ENCODE results near the gene TEP1.

TEP1 gene

DNA sequence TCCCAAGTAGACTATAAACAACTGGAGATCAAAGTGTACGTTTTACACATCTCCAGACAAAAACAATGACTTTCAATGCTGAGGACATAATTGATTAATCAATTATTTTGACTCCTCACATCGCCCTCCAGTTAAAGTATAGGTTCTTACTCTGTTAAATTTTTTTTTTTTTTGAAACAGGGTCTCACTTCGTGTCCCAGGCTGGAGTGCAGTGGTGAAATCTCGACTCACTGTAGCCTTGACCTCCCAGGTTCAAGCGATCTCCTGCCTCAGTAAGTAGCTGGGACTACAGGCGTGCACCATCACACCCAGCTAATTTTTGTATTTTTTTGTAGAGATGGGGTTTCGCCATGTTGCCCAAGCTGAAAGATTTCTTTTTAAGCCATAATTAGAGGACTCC lies 79.3 kb downstream of the TEP1 start:
- DNase-seq, result no peak

GRCh38 chr14:20333494-20333841 lies 79.8 kb downstream of the TEP1 start:
- DNase-seq, result no peak

DNA sequence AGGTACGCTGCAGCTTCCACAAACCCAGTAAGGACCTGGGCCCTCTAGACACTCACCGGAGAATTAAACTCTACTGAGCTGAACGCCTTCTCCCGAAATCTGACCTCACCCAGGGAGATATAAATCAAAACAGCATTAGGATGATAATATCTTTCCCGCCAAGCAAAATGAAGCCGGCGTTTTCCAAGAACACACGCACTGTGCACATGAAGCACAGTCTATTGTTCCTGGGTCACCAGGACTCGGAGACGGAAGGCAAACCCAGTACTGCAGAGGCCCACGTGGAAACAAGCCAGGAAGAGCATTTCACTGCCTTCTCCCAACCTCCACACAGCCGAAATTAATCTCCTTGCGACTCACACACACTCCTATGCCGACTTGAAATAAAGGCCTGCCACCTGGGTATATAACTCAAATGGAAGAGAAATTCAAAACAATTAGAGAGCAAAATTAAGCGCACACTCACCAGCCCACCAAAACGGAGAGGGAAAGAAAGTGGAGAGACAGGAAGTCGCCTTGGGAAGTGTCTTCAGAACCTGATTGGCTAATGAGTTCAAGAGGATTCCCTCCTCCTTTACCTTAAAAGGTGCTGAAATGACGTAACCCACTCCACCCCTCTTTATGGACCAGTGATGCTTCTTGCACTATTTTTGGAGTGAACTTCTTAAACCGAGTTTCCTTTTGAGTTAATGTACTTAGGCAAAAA lies 80.4 kb downstream of the TEP1 start, which contains the start of gene CCNB1IP1:
Gene CCNB1IP1, minus strand, starts transcription at position 492 of the 706 bp plus-strand sequence. CDS start 16,756 bp downstream, outside the sequence.
- peak; percentile 82 for DNase-seq

DNA sequence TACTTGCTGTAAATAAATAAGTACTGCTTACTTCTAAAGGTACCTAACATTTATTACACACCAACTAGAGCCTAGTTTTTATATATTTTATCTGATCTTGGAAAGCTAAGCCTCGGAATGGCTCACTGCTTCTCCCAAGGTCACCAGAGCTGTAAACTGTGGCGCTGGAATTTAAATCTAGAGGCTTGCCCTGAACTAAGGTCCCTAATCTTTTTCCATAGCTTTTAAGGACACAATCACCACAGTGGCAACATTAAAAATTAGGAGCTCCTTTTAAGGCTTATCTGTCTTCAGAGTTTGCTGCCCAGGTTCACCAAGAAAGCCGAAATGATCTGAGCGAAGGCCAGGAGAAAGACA lies 80.9 kb downstream of the TEP1 start:
- no peak for DNase-seq

DNA sequence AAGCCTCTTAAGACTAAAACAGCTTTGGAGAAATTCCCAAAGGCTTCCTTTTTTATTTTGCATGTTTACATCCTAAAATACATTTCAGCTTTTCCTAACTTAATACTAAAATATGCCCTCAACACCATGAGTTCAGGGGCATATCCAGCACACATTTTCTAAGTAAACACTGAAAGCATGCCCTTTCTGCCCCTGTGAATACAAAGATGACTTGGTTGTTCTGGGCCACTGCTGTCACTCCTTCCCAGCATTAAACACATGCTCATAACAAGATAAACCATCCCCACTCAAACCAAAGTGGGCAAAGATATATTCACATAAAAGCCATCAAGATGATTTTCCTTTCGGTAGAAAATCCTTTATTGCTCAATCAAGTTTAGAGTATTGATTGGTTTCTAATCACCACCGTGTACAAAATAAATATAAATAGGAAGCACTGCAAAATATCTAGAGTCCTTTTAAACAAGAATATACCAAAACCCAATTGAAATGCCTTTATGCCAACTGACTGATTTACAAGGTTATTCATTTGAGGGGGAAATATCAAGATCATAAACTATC lies 82.2 kb downstream of the TEP1 start:
- DNase-seq, result no peak

DNA sequence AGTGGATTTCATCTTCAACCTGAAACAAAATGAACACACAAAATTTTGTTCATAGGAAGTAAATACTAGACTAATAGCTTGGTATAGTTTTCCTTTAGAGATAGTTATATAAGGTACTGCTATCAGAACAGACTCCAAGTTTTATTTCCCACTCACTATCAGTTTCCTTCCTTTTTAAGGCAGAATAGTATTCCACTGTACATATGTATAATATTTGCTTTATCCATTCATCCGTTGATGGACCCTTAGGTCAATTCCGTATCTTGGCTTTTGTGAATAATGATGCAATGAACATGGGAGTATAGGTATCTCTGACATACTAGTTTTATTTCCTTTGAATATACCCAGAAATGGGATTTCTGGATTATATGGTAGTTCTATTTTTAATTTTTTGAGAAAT lies 83.9 kb downstream of the TEP1 start:
- DNase-seq, result no peak

- DNase-seq, result no peak
Observed at GRCh38 chr14:20328705-20329104, 84.6 kb downstream of the TEP1 start.

- peak; percentile 79 for DNase-seq
Observed at GRCh38 chr14:20327005-20327869, 86.1 kb downstream of the TEP1 start.

- no peak for DNase-seq
Observed at GRCh38 chr14:20317720-20318119, 95.6 kb downstream of the TEP1 start.

Measured in CD4-positive, alpha-beta T cell treated with Interleukin-10 for 1 hour (primary cell).